SU-DHL-6 (cell line): ENCODE measurements around the gene PPP1R13B.

Source experiments
- H2AFZ ChIP-seq: fragments of 200-600 bp; sonication (generic); 2 replicates; pipeline ENCODE4 v1.6.1; 2014; ENCODE audit warnings: low read depth, mild to moderate bottlenecking, moderate library complexity, mixed read lengths, antibody characterized with exemption, low read length; ENCODE audit not compliant: severe bottlenecking
- H3F3A ChIP-seq: fragments of 200-600 bp; shearing (Covaris generic); 2 replicates; pipeline ENCODE4 v1.6.0; 2016; ENCODE audit warnings: antibody characterized with exemption, mild to moderate bottlenecking; ENCODE audit not compliant: insufficient read depth
- H3K27ac ChIP-seq: fragments of 200-600 bp; sonication (generic); 2 replicates; pipeline ENCODE4 v1.5.1; 2016; ENCODE audit warnings: low read depth, mild to moderate bottlenecking, low read length, moderate library complexity, mixed read lengths
- H3K27me3 ChIP-seq: fragments of 200-600 bp; sonication (generic), shearing (Covaris generic); 2 replicates; pipeline ENCODE4 v1.6.0; 2014; ENCODE audit warnings: mild to moderate bottlenecking, low read length
- H3K36me3 ChIP-seq: fragments of 200-600 bp; sonication (generic); 2 replicates; pipeline ENCODE4 v1.6.1; 2014; ENCODE audit warnings: mild to moderate bottlenecking, low read length, mixed read lengths
- H3K4me2 ChIP-seq: fragments of 300-600, 200-600 bp; shearing (Covaris generic), sonication (generic); 2 replicates; pipeline ENCODE4 v1.6.0; 2014; ENCODE audit warnings: low read length, low read depth, mild to moderate bottlenecking; ENCODE audit not compliant: poor library complexity, severe bottlenecking
- H3K4me3 ChIP-seq: fragments of 200-600 bp; sonication (generic); 2 replicates; pipeline ENCODE4 v1.5.1; 2014; ENCODE audit warnings: antibody characterized with exemption, low read length, mild to moderate bottlenecking, mixed read lengths; ENCODE audit not compliant: insufficient read depth, poor library complexity, severe bottlenecking
- H3K79me2 ChIP-seq: fragments of 200-600 bp; sonication (generic); 2 replicates; pipeline ENCODE4 v1.6.1; 2014; ENCODE audit warnings: mild to moderate bottlenecking, low read length, moderate library complexity; ENCODE audit not compliant: insufficient read depth
- H3K9ac ChIP-seq: fragments of 200-600 bp; sonication (generic); 2 replicates; pipeline ENCODE4 v1.7.0; 2014; ENCODE audit warnings: mild to moderate bottlenecking, low read length
- H3K9me2 ChIP-seq: fragments of 200-600 bp; sonication (generic); replicated peaks from 2 replicates; pipeline ENCODE4 v1.6.1; 2014; ENCODE audit warnings: low read length; ENCODE audit not compliant: insufficient read depth
- H3K9me3 ChIP-seq: fragments of 200-600 bp; sonication (generic); 2 replicates; pipeline ENCODE4 v1.6.1; 2014; ENCODE audit warnings: low read length, mixed read lengths; ENCODE audit not compliant: insufficient read depth
- H4K20me1 ChIP-seq: fragments of 200-600 bp; sonication (generic); 2 replicates; pipeline ENCODE4 v1.6.1; 2014; ENCODE audit warnings: low read depth, mild to moderate bottlenecking, antibody characterized with exemption, low read length, moderate library complexity, mixed read lengths
- CTCF ChIP-seq: fragments of 200-600 bp; sonication (generic); IDR thresholded peaks from one replicate; pipeline ENCODE4 v1.5.1; 2017; ENCODE audit warnings: antibody characterized with exemption, mild to moderate bottlenecking, low read length, moderate library complexity; ENCODE audit not compliant: insufficient read depth, poor library complexity, severe bottlenecking
- EZH2phosphoT487 ChIP-seq: fragments of 200-600 bp; sonication (generic), shearing (Covaris generic); conservative IDR thresholded peaks from 2 replicates; pipeline ENCODE4 v1.6.1; 2018; ENCODE audit warnings: mild to moderate bottlenecking, antibody characterized with exemption, low read length, moderate library complexity, mixed read lengths

The PPP1R13B gene

GRCh38 chr14:103820382-103820781 is 27.0 kb downstream of the PPP1R13B start:
- H3K36me3 ChIP-seq = no peaks in the 10 kb centered on the region
- H3K27ac ChIP-seq = no peak overlapping the region
- H4K20me1 ChIP-seq = 0 out of 2 replicates have a peak, but pooled peaks cover 9% of the 10 kb centered on the region
- no peak overlapping the region for H3K9ac ChIP-seq
- H3K4me3 ChIP-seq = no peak overlapping the region
- H2AFZ ChIP-seq = no peak overlapping the region
- H3F3A ChIP-seq = 0 out of 2 replicates have a peak, but pooled peaks cover 3% of the 10 kb centered on the region
- no peaks in the 10 kb centered on the region for H3K27me3 ChIP-seq
- no peaks in the 10 kb centered on the region for H3K79me2 ChIP-seq
- no peak for TF ChIP-seq CTCF
- TF ChIP-seq EZH2phosphoT487 = no peak
- no peak overlapping the region for H3K4me2 ChIP-seq
- no peaks in the 10 kb centered on the region for H3K9me3 ChIP-seq
- no peaks in the 10 kb centered on the region for H3K9me2 ChIP-seq

GRCh38 chr14:103819503-103820307 is 27.7 kb downstream of the PPP1R13B start:
- no peak overlapping the region for H3K9ac ChIP-seq
- no peak overlapping the region for H3K27ac ChIP-seq
- no peaks in the 10 kb centered on the region for H3K9me2 ChIP-seq
- no peaks in the 10 kb centered on the region for H3K79me2 ChIP-seq
- 0 out of 2 replicates have a peak, but pooled peaks cover 3% of the 10 kb centered on the region for H3F3A ChIP-seq
- H2AFZ ChIP-seq = no peak overlapping the region
- TF ChIP-seq EZH2phosphoT487 (no peak), CTCF (no peak)
- no peak overlapping the region for H3K4me2 ChIP-seq
- no peaks in the 10 kb centered on the region for H3K27me3 ChIP-seq
- no peaks in the 10 kb centered on the region for H3K9me3 ChIP-seq
- 0 out of 2 replicates have a peak, but pooled peaks cover 9% of the 10 kb centered on the region for H4K20me1 ChIP-seq
- no peaks in the 10 kb centered on the region for H3K36me3 ChIP-seq
- no peak overlapping the region for H3K4me3 ChIP-seq

- Histone ChIP-seq H3K4me2 (no peak overlapping the region), H3K9me2 (no peaks in the 10 kb centered on the region), H4K20me1 (0 out of 2 replicates have a peak, but pooled peaks cover 9% of the 10 kb centered on the region), H2AFZ (no peak overlapping the region), H3K27ac (no peak overlapping the region), H3K27me3 (no peaks in the 10 kb centered on the region), H3K4me3 (no peak overlapping the region), H3K9ac (no peak overlapping the region), H3F3A (0 out of 2 replicates have a peak, but pooled peaks cover 3% of the 10 kb centered on the region), H3K9me3 (no peaks in the 10 kb centered on the region), H3K79me2 (no peaks in the 10 kb centered on the region), H3K36me3 (no peaks in the 10 kb centered on the region)
- TF ChIP-seq CTCF (no peak), EZH2phosphoT487 (no peak)
Observed at GRCh38 chr14:103818870-103819269, 28.5 kb downstream of the PPP1R13B start.
